HG03432 (cell line): ENCODE results near the gene PACSIN3.
A peak's percentile ranks its signal among the peaks of the same experiment; 100 is the strongest.
"Not testable (repeated sequence)": the region's sequence is repeated elsewhere in the genome, so short reads cannot be mapped to it uniquely, and the experiment has no call there.

Experiments
- ATAC-seq: cut with Tn5 transposase; IDR thresholded peaks from one replicate; pipeline ENCODE4 v1.9.1; 2021; ENCODE audit warnings: mild to moderate bottlenecking, moderate library complexity; ENCODE audit not compliant: unreplicated experiment

Gene PACSIN3

DNA sequence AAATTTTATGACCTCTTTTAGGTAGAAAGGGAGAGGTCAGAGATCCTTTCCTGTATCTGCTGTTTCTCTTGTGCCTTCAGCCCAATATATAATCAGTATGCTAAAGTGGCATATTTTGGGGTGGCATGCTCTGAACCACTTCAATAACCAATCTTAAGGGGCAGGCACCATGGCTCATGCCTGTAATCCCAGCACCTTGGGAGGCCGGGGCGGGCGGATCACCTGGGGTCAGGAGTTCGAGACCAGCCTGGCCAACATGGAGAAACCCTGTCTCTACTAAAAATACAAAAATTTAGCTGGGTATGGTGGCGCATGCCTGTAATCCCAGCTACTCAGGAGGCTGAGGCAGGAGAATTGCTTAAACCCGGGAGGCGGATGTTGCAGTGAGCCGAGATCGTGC, 11.9 kb upstream of the PACSIN3 start:
- not testable (repeated sequence) for ATAC-seq

DNA sequence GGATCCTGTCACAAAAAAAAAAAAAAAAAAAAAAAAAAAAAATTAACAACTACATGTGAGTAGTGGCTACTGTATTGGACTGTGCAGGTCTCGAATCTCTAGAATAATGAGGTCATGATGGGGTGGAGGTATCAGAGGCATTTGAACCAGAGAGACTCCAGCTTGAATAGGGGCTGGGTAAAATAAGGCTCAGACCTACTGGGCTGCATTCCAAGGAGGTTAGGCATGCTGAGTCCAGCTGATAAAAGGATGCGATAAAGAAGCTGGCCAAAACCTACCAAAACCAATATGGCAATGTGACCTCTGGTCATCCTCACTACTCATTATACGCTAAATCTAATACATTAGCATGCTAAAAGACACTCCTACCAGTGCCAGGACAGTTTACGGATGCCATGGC, 5.9 kb upstream of the PACSIN3 start:
- ATAC-seq: no peak

GRCh38 chr11:47191137-47191536, 4.9 kb upstream of the PACSIN3 start:
- not testable (repeated sequence) for ATAC-seq

- no peak for ATAC-seq
Observed at GRCh38 chr11:47189100-47189834, 3.0 kb upstream of the PACSIN3 start.

- no peak for ATAC-seq
Observed at GRCh38 chr11:47188259-47188658, 2.0 kb upstream of the PACSIN3 start.

DNA sequence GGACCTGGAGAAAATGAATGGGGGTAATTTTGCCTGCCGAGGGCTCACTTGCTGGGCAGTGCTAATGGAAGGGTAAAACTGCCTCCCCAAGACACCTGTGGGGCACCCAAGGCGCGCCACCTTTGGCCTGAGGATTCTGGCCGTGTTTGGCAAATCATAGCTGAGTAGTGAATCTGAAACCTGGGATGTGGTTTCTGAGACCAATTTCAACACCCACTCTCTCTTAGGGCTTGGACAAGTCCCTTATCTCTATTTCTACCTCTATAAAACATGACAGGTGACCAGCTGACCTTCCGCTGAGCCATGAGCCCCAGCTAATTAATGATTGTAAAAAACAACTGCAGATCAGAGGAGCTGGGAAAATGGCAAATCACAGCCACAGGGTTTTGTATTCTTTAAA, 1.5 kb upstream of the PACSIN3 start:
- no peak for ATAC-seq

GRCh38 chr11:47186700-47187695, 764 bp upstream of the PACSIN3 start:
- no peak for ATAC-seq

GRCh38 chr11:47185305-47186075, 744 bp downstream of the PACSIN3 start:
- ATAC-seq: peak; percentile 21

GRCh38 chr11:47184711-47185304, 1.4 kb downstream of the PACSIN3 start:
- no peak for ATAC-seq

DNA sequence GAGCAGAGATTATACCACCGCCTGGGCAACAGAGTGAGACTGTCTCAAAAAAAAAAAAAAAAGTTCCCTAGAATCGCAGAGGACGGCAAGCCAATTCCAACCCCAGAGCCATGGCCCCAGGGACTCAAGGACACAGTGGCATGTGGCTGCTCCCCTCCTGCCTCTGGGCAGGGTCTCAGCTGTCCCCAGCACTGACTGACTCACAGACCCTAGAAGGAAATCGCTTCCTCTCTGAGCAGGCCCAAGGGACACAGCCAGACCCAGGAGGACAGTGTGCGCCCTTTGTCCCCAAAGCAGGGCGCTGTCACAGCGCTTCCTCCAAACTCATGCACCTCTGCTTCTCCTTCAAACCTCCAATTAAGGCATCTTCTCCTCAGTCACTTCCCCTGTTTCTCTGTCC, 2.3 kb downstream of the PACSIN3 start:
- ATAC-seq: no peak

DNA sequence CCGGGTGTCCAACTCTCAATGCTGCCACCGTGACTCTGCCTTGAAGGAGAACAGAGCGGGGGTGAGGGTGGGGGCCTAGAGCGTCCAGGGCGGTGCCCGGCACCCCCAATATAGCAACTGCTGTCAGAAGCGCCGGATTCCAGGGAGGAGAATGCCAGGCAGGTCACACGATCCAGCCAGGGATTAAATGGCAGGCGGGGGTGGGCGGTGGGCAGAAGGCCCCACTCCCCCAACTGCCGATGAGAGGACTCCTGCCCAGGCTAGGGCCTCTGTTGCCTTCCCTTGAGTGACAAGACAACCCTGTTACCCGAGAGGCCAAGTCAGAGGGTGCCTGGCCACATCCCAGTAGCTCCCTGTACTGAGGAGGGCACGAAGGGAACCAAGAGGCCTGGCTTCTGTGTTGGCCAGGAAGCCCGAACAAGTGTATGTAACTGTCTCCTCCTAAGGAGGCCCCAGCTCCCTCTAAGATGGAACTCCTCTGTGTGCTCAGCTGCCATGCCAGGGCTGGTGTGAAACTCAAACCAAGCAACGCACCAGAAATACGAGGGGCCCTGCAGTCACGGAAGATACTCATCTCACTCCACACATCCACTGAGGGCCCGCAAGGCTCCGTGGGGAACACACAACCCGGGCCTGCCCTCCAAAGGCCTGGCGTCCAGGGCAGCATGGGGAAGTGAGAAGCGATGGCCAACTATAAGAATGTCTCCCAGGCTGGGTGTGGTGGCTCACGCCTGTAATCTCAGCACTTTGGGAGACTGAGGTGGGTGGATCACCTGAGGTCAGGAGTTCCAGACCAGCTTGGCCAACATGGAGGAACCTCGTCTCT, 3.0 kb downstream of the PACSIN3 start:
- no peak for ATAC-seq

DNA sequence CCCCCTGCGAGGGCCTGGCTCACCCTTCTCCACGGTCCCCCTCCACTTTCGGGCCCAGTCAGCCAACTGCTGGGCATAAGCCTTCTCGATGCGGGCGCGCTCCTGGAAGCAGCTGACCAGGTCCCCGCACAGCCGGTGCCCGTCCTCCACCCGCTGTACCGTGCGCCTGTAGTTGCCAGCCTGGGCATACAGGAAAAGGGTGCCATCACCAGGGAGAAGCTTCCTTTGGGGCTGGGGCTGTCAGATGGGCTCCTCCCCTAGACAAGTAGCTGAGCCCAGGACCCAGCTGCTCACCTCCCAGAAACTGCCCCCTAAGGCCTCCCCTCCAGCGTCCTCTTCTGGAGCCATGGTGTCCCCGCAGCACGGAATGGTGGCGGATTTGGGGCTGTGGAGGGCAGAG, 3.9 kb downstream of the PACSIN3 start:
- no peak for ATAC-seq

- ATAC-seq: no peak
Observed at GRCh38 chr11:47181271-47181670, 5.0 kb downstream of the PACSIN3 start.

DNA sequence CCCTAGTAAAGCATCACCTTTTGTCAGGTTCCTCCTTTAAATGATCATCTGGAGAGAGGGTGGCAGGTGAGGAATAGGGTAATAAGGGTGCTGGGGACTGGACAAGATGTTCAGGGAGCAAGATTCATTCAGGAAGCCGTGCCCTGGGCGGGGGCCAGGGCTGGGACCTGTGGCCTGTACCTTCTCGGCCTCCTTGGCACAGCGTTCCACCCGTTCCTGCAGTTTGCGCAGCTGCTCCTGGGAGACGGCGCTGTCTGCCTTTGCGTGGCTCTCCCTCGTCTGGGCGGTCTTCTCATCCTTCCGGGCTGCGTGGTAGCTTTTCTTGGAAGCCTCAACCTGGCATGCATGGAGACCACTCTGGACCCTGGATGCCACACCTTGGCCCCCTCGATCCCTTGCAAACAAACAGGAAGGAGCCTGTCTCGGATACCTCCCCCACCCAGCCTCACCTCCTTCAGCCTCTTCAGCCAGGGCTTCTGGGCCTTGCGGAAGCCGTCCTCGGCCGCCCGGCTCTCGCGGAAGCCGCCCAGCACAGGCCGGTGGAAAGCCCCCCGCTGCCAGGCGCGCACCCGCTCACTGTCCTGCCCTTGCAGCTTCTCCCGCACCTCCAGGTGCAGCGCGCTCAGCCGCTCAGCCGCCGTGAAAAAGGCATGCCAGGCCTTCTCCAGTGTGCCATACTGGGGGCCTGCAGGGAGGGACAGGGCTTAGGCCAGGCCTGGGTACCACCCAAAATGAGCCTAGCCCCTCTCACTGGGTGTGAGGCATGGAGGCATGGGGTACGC, 6.0 kb downstream of the PACSIN3 start:
- no peak for ATAC-seq

DNA sequence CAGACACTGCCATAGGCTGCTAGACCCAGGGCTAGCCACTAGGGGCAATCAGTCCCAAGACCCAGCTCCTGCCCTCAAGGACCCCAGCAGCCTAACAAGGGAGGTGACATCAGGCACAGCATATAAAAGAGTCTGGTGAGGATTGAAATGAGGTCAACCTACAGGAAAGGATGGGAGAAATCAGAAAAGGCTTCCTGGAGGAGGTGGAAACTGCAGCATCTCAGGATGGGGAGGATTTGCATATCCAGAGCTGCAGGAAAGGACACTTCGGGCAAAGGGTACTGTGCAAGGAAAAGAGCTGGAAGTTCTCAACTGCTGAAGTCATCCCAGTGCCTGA, 6.6 kb downstream of the PACSIN3 start:
- ATAC-seq: no peak

DNA sequence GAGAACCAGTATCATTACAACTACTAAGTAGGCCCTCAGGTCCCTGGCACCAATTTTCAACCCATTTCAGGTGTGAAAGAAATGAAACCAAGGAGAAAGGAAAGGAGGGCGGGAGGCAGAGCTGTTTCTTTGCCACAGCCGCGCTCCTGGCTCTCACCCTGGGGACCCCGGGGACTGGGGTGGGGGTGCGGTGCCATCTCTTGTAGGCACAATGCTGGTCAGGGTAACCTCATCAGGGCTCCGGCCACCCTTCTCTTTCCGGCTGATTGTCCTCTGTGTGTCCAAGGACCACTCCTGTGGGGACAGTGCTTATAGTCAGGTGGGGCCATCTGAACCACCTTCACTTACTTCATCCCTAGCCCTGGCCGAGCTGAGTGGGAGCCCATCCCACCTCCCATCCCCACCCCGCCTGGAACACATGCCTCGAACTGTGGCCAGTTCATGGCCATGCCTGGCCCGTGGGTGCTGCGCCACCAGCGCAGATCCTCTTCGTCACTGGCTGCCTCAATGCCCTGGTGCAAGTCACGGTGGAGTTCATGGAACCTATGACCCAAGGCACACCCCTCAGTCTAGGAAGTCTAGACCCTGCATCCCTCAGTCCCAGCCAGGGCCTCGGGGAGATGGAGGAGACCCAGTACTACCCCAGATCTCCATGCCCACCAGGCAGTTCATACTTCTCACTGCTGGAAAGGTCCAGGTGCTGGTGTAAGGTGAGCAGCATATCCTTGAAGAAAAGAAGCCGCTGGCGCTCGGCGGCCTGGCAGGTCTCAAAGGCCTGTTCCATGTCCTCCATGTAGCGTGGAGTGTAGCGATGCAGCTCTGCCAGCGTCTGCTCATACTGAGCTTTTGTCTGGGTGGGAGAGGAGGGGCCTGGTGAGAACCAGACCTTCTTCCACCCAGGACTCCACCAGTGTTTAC, 7.2 kb downstream of the PACSIN3 start:
- ATAC-seq: no peak

- no peak for ATAC-seq
Observed at GRCh38 chr11:47178316-47178715, 7.9 kb downstream of the PACSIN3 start.

- no peak for ATAC-seq
Observed at GRCh38 chr11:47177846-47178245, 8.4 kb downstream of the PACSIN3 start.
